HG03097 (cell line): ENCODE data around the gene IFT88.

Source experiments
- ATAC-seq: cut with Tn5 transposase; IDR thresholded peaks from one replicate; pipeline ENCODE4 v1.9.1; 2021; ENCODE audit not compliant: unreplicated experiment, low FRiP score

IFT88 gene

GRCh38 chr13:20682061-20682460, 115.1 kb downstream of the IFT88 start:
- ATAC-seq = no peak

- ATAC-seq = no peak
Observed at GRCh38 chr13:20684041-20684440, 117.1 kb downstream of the IFT88 start.

GRCh38 chr13:20684546-20684945, 117.6 kb downstream of the IFT88 start:
- no peak for ATAC-seq

GRCh38 chr13:20685092-20685491, 118.1 kb downstream of the IFT88 start:
- ATAC-seq = no peak

- no peak for ATAC-seq
Observed at GRCh38 chr13:20686167-20686566, 119.2 kb downstream of the IFT88 start.

GRCh38 chr13:20686863-20687579, 120.1 kb downstream of the IFT88 start:
- ATAC-seq = no peak

- ATAC-seq = no peak
Observed at GRCh38 chr13:20689291-20689690, 122.3 kb downstream of the IFT88 start.

- no peak for ATAC-seq
Observed at GRCh38 chr13:20691616-20692015, 124.7 kb downstream of the IFT88 start.

GRCh38 chr13:20696073-20696472, 129.1 kb downstream of the IFT88 start:
- no peak for ATAC-seq

- ATAC-seq = no peak
Observed at GRCh38 chr13:20699715-20700114, 132.8 kb downstream of the IFT88 start.

- ATAC-seq = no peak
Observed at GRCh38 chr13:20700288-20700687, 133.3 kb downstream of the IFT88 start.

- no peak for ATAC-seq
Observed at GRCh38 chr13:20701461-20701860, 134.5 kb downstream of the IFT88 start.

- no peak for ATAC-seq
Observed at GRCh38 chr13:20702530-20702914, 135.6 kb downstream of the IFT88 start.

GRCh38 chr13:20702915-20703779, 136.2 kb downstream of the IFT88 start, which contains the start of gene IL17D:
Gene IL17D (plus strand): TSS chr13:20703699. CDS start chr13:20704002, 303 bp downstream.
- peak; percentile 29 for ATAC-seq

GRCh38 chr13:20703780-20704458, 137.0 kb downstream of the IFT88 start:
- peak; percentile 90 for ATAC-seq

- ATAC-seq = no peak
Observed at GRCh38 chr13:20704459-20705069, 137.6 kb downstream of the IFT88 start.

GRCh38 chr13:20706661-20707060, 139.7 kb downstream of the IFT88 start:
- no peak for ATAC-seq

GRCh38 chr13:20708216-20708615, 141.3 kb downstream of the IFT88 start:
- ATAC-seq = no peak

GRCh38 chr13:20709369-20709768, 142.4 kb downstream of the IFT88 start:
- no peak for ATAC-seq

- no peak for ATAC-seq
Observed at GRCh38 chr13:20709782-20710181, 142.8 kb downstream of the IFT88 start.
